Smooth muscle cell (in vitro differentiated cells): ENCODE measurements around the gene AADACL4. TPM values are rescaled to one million over a fixed set of nuclear protein-coding genes. Genes with fewer than 3 reads are reported as not detected.
A peak's percentile ranks its signal among the peaks of the same experiment; 100 is the strongest.

Experiments
- DNase-seq: peaks from one replicate; lab custom pipeline; 2025; ENCODE audit not compliant: unreplicated experiment; lab: John Stamatoyannopoulos, UW
- H2AFZ ChIP-seq: fragments of 200-600 bp; sonication (generic); 2 replicates; pipeline ENCODE4 v1.6.0; 2016; ENCODE audit warnings: antibody characterized with exemption, low read depth, mild to moderate bottlenecking
- H3F3A ChIP-seq: fragments of 200-600 bp; sonication (generic); 2 replicates; pipeline ENCODE4 v1.6.0; 2017; ENCODE audit warnings: antibody characterized with exemption, low read depth
- H3K27ac ChIP-seq: fragments of 200-600 bp; sonication (generic); 2 replicates; pipeline ENCODE4 v1.5.1; 2016; ENCODE audit warnings: low read depth, mild to moderate bottlenecking
- H3K27me3 ChIP-seq: fragments of 200-600 bp; sonication (generic); 2 replicates; pipeline ENCODE4 v1.6.1; 2016; ENCODE audit warnings: low read depth, mild to moderate bottlenecking
- H3K36me3 ChIP-seq: fragments of 200-600 bp; sonication (generic); 2 replicates; pipeline ENCODE4 v1.5.1; 2016; ENCODE audit warnings: low read depth
- H3K4me1 ChIP-seq: fragments of 200-600 bp; sonication (generic); 2 replicates; pipeline ENCODE4 v1.5.1; 2016; ENCODE audit warnings: low read depth
- H3K4me2 ChIP-seq: fragments of 200-600 bp; sonication (generic); 2 replicates; pipeline ENCODE4 v1.6.0; 2016; ENCODE audit warnings: mild to moderate bottlenecking
- H3K4me3 ChIP-seq: fragments of 200-600 bp; sonication (generic); 2 replicates; pipeline ENCODE4 v1.5.1; 2016; ENCODE audit warnings: mild to moderate bottlenecking
- H3K79me2 ChIP-seq: fragments of 200-600 bp; sonication (generic); 2 replicates; pipeline ENCODE4 v1.6.0; 2016; ENCODE audit warnings: low read depth, mild to moderate bottlenecking
- H3K9ac ChIP-seq: fragments of 200-600 bp; sonication (generic); 2 replicates; pipeline ENCODE4 v1.6.0; 2016; ENCODE audit warnings: low read depth
- H3K9me3 ChIP-seq: fragments of 200-600 bp; sonication (generic); replicated peaks from 2 replicates; pipeline ENCODE4 v1.5.1; 2016; ENCODE audit warnings: low read depth
- H4K20me1 ChIP-seq: fragments of 200-600 bp; sonication (generic); 2 replicates; pipeline ENCODE4 v1.6.0; 2016; ENCODE audit warnings: low read depth
- WGBS: methylation state at CpG from one replicate; pipeline ENCODE4 v1.1.7; 2016; ENCODE audit warnings: low lambda C conversion rate; 5-methylcytosine and 5-hydroxymethylcytosine counted together
- polyA plus RNA-seq: library from polyadenylated mRNA; unstranded; fragments of >200 nt; fragmentation: Nextera tagmentation; extraction: Ambion mirVana; gene quantifications from 2 replicates; pipeline ENCODE4 v1.2.1, GENCODE V29; 2016
- total RNA-seq: library from RNA; depleted of rRNA; stranded (reverse); fragments of >200 nt; gene quantifications from 2 replicates; pipeline ENCODE4 v1.2.3, GENCODE V29; 2014
- TF ChIP-seq, protein P1 (sequence below): fragments of 200-600 bp; sonication (generic); IDR thresholded peaks from 2 replicates; pipeline ENCODE4 v1.5.1; 2017; ENCODE audit warnings: borderline replicate concordance, mild to moderate bottlenecking, antibody characterized with exemption; ENCODE audit not compliant: insufficient read depth, poor library complexity, severe bottlenecking

Gene AADACL4
- total and polyA plus RNA-seq, 2 experiments from 2014 or later: not detected

DNA sequence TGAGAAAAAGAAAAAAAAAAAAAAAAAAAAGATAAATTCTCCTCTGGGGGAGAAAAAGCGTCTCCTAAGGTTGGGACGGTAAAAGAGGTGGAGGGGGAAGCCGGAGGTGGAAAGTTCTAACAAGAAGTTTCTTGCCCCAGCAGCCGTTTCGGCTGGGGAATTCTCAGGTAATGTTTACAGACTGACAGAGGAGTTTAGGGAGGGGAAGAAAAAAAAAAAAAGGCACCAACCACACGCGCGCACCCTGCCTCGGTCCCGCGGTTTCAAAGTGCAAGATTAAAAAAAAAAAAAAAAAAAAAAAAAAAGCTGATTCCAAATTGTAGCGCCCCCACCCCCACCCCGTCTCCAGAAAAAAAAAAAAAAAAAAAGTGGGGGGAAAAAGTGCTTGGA, 26.4 kb upstream of the AADACL4 start:
- Histone ChIP-seq H3K4me1 (peaks cover 35% of the 10 kb centered on the region), H3F3A (peaks cover 4% of the 10 kb centered on the region), H3K79me2 (no peaks in the 10 kb centered on the region), H3K9ac (no peak overlapping the region), H2AFZ (peak overlapping the region; percentile 90), H3K36me3 (no peaks in the 10 kb centered on the region), H4K20me1 (no peaks in the 10 kb centered on the region), H3K27ac (no peak overlapping the region), H3K4me3 (peak overlapping the region; percentile 87), H3K27me3 (peaks cover 13% of the 10 kb centered on the region), H3K9me3 (no peaks in the 10 kb centered on the region), H3K4me2 (peak overlapping the region; percentile 99)
- WGBS: 2% methylated on average over 12 of the region's 13 CpGs
- no peak for DNase-seq
- TF ChIP-seq, protein P1, sequence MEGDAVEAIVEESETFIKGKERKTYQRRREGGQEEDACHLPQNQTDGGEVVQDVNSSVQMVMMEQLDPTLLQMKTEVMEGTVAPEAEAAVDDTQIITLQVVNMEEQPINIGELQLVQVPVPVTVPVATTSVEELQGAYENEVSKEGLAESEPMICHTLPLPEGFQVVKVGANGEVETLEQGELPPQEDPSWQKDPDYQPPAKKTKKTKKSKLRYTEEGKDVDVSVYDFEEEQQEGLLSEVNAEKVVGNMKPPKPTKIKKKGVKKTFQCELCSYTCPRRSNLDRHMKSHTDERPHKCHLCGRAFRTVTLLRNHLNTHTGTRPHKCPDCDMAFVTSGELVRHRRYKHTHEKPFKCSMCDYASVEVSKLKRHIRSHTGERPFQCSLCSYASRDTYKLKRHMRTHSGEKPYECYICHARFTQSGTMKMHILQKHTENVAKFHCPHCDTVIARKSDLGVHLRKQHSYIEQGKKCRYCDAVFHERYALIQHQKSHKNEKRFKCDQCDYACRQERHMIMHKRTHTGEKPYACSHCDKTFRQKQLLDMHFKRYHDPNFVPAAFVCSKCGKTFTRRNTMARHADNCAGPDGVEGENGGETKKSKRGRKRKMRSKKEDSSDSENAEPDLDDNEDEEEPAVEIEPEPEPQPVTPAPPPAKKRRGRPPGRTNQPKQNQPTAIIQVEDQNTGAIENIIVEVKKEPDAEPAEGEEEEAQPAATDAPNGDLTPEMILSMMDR: no peak

DNA sequence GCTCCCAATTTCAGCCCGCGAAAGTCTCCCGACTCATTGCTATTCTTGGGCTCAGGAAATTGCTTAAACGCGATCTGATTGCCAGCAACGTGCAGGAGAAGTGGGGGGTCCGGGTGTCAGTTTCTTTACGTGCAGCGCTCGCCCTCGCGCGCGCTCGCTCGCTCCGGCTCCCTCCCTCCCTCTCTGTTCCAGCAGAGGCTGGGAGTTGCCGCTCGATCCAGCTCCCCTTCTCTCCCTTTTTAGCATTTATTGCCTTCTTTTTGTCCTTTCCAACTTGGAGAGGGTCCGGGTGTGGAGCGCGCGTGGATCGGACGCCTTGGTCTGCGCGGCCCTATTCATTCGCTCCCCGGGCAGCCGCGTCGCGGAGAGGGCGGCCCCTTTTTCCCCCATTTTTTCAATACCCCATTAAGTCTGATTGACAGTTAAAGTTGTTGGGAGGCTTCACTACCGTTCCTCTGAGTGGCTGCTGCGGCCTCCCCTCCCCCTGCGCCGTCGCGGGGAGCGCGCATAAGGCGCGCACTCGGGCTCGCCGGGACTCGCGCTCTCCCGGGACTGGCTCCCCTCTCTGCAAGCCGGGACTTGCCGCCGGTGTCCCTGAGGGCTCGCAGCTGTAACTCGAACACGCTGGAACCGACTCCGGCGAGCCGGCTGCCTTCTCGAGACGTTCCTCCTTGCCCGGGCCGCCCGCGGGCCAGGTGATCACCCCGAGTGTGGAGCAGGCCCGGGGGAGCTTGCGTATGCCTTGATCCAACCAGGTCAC, 25.8 kb upstream of the AADACL4 start, which contains the start of gene DHRS3:
Gene DHRS3, minus strand, starts transcription at position 310 of the 760 bp plus-strand sequence. CDS start 862 bp downstream, outside the sequence.
- peak; percentile 29 for DNase-seq
- H3K27ac ChIP-seq: peak within 1 kb of the TSS; percentile 72
- H3K4me3 ChIP-seq: peak within 1 kb of the TSS; percentile 87
- no peaks in the 10 kb centered on the region for H3K9me3 ChIP-seq
- no peaks in the 10 kb centered on the region for H4K20me1 ChIP-seq
- under 1% methylated on average over 67 of the region's 69 CpGs for WGBS
- no peaks in the 10 kb centered on the region for H3K79me2 ChIP-seq
- TF ChIP-seq, protein P1: no peak
- H3K36me3 ChIP-seq: no peaks in the 10 kb centered on the region
- H3K9ac ChIP-seq: peak within 1 kb of the TSS; percentile 6
- peaks cover 35% of the 10 kb centered on the region for H3K4me1 ChIP-seq
- peak within 1 kb of the TSS; percentile 90 for H2AFZ ChIP-seq
- H3F3A ChIP-seq: peaks cover 4% of the 10 kb centered on the region
- peak within 1 kb of the TSS; percentile 99 for H3K4me2 ChIP-seq
- H3K27me3 ChIP-seq: peaks cover 13% of the 10 kb centered on the region

DNA sequence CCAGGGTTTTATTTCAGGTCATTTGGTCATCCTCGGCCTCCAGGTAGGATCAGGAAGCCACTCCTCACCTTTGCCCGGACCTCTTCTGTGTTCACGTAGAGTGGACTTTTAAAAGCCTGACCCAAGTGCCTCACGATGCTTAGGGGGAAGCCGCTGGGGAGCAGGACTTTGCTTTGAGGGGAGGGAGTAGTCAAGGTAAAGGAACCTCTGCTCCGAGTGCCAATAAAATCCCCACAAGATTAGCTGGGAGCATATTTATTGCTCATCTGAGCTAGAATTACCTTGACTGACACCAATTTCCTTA, 25.3 kb upstream of the AADACL4 start:
- Histone ChIP-seq H3K79me2 (no peaks in the 10 kb centered on the region), H2AFZ (peak overlapping the region; percentile 90), H4K20me1 (no peaks in the 10 kb centered on the region), H3K4me1 (peaks cover 35% of the 10 kb centered on the region), H3K4me2 (peak overlapping the region; percentile 99), H3K27me3 (peaks cover 13% of the 10 kb centered on the region), H3K4me3 (peak overlapping the region; percentile 87), H3F3A (peaks cover 4% of the 10 kb centered on the region), H3K27ac (peak overlapping the region; percentile 72), H3K9ac (peak overlapping the region; percentile 6), H3K36me3 (no peaks in the 10 kb centered on the region), H3K9me3 (no peaks in the 10 kb centered on the region)
- TF ChIP-seq, protein P1: no peak
- WGBS: under 1% methylated on average over 6 of the region's 6 CpGs
- no peak for DNase-seq
